Thyroid gland (tissue), 4 donors: Measurements from ENCODE around the gene CYP21A2.
"Not testable (repeated sequence)": the region's sequence is repeated elsewhere in the genome, so short reads cannot be mapped to it uniquely, and the experiment has no call there.

Experiments
- CTCF ChIP-seq, 6 experiments: fragments of 200-600 bp in 3 of 6; fragments of 450-650 bp in 3 of 6; sonication (generic) in 3 of 6; IDR thresholded peaks; one replicate each; pipeline ENCODE4 v1.5.1; 2016 to 2019; ENCODE audit warnings: antibody characterized with exemption in 6 of 6, mild to moderate bottlenecking in 2 of 6, inconsistent platforms in 1 of 6, moderate library complexity in 1 of 6
- POLR2A ChIP-seq, 2 donors: fragments of 450-650 bp; IDR thresholded peaks; one replicate each; pipeline ENCODE4 v1.6.1; 2017; ENCODE audit warnings: antibody characterized with exemption in 2 of 2, mild to moderate bottlenecking in 2 of 2, moderate library complexity in 1 of 2

- not testable (repeated sequence) for TF ChIP-seq CTCF, POLR2A (IDR thresholded peaks at IDR 0.05)
These were observed 41.8 kb upstream of the CYP21A2 start for GRCh38 chr6:31996385-31996784.
